Brain microvascular endothelial cell (primary cell): ENCODE measurements around the gene CBY1.

Experiments used
- DNase-seq: peaks from one replicate; pipeline ENCODE4 v3.0.0-alpha.2; 2020
- H3K27ac ChIP-seq: fragments of 250-450 bp; sonication (Bioruptor Pico); 2 replicates; pipeline ENCODE4 v1.5.1; 2020; ENCODE audit warnings: mild to moderate bottlenecking, moderate library complexity
- H3K27me3 ChIP-seq: fragments of 250-450 bp; sonication (Bioruptor Pico); replicated peaks from 2 replicates; pipeline ENCODE4 v1.5.1; 2020; ENCODE audit warnings: mild to moderate bottlenecking
- H3K36me3 ChIP-seq: fragments of 250-450 bp; sonication (Bioruptor Pico); replicated peaks from 2 replicates; pipeline ENCODE4 v1.5.1; 2020; ENCODE audit warnings: mild to moderate bottlenecking
- H3K4me3 ChIP-seq: 2 replicates; pipeline ENCODE4 v1.5.1; 2011; ENCODE audit warnings: low read depth, mild to moderate bottlenecking, control low read depth, low read length, moderate library complexity
- CTCF ChIP-seq: IDR thresholded peaks from 2 replicates; pipeline ENCODE4 v1.5.1; 2011; ENCODE audit warnings: low read depth, mild to moderate bottlenecking, moderate library complexity, low read length, control low read depth, inconsistent platforms; ENCODE audit errors: missing control alignments
- in situ Hi-C: cut with HindIII; loops from 2 replicates; pipeline ENCODE4 v1.10.0; 2017; ENCODE audit warnings: low sequenced_read_pairs, low pct_ligation_motif_present

The CBY1 gene

GRCh38 chr22:38681582-38682335 is 25.3 kb downstream of the CBY1 start, which contains the start of gene TOMM22:
Gene TOMM22 (plus strand): TSS chr22:38681957. CDS start chr22:38681979, 22 bp downstream.
- H3K27ac ChIP-seq = peak within 1 kb of the TSS; percentile 54
- in situ Hi-C loops = no loop called here
- DNase-seq = peak; percentile 77
- H3K27me3 ChIP-seq = no peaks in the 10 kb centered on the region
- H3K36me3 ChIP-seq = peaks cover 24% of the 10 kb centered on the region
- peak within 1 kb of the TSS; percentile 94 for H3K4me3 ChIP-seq
- TF ChIP-seq CTCF = peak; percentile 61

GRCh38 chr22:38684895-38685294 is 28.5 kb downstream of the CBY1 start:
- H3K27me3 ChIP-seq = no peaks in the 10 kb centered on the region
- peaks cover 51% of the 10 kb centered on the region for H3K36me3 ChIP-seq
- no peak for DNase-seq
- no peak overlapping the region for H3K4me3 ChIP-seq
- no peak overlapping the region for H3K27ac ChIP-seq
- TF ChIP-seq CTCF = no peak
- in situ Hi-C loops = no loop called here

GRCh38 chr22:38685761-38686160 is 29.3 kb downstream of the CBY1 start:
- Histone ChIP-seq H3K27me3 (no peaks in the 10 kb centered on the region), H3K27ac (no peak overlapping the region), H3K4me3 (no peak overlapping the region), H3K36me3 (peaks cover 55% of the 10 kb centered on the region)
- no peak for DNase-seq
- TF ChIP-seq CTCF = no peak
- in situ Hi-C loops = no loop called here

- in situ Hi-C loops = no loop called here
- Histone ChIP-seq H3K36me3 (peaks cover 67% of the 10 kb centered on the region), H3K4me3 (no peak overlapping the region), H3K27me3 (no peaks in the 10 kb centered on the region), H3K27ac (no peak overlapping the region)
- DNase-seq = no peak
- TF ChIP-seq CTCF = no peak
Measured at GRCh38 chr22:38689651-38690050, 33.2 kb downstream of the CBY1 start.

- no peak for TF ChIP-seq CTCF
- Histone ChIP-seq H3K27ac (no peak overlapping the region), H3K4me3 (no peak overlapping the region), H3K36me3 (peaks cover 30% of the 10 kb centered on the region), H3K27me3 (no peaks in the 10 kb centered on the region)
- in situ Hi-C loops = no loop called here
- no peak for DNase-seq
Measured at GRCh38 chr22:38694049-38694448, 37.6 kb downstream of the CBY1 start.

- Histone ChIP-seq H3K4me3 (no peak overlapping the region), H3K36me3 (peaks cover 23% of the 10 kb centered on the region), H3K27me3 (no peaks in the 10 kb centered on the region), H3K27ac (no peak overlapping the region)
- no peak for TF ChIP-seq CTCF
- no peak for DNase-seq
- in situ Hi-C loops = no loop called here
Measured at GRCh38 chr22:38694940-38695339, 38.5 kb downstream of the CBY1 start.
